Epithelial cell of proximal tubule (primary cell): Measurements from ENCODE around the gene CDH4. TPM values are rescaled to one million over a fixed set of nuclear protein-coding genes. Genes with fewer than 3 reads are reported as not detected.

Source experiments
- DNase-seq: peaks from one replicate; pipeline ENCODE4 v3.0.0-alpha.2; 2011; ENCODE audit warnings: low read depth
- H3K4me3 ChIP-seq: 2 replicates; pipeline ENCODE4 v1.5.1; 2011; ENCODE audit warnings: low read depth, mild to moderate bottlenecking, low read length
- total RNA-seq: library from RNA; depleted of rRNA; stranded (reverse); fragments of >200 nt; gene quantifications from 2 replicates; pipeline ENCODE4 v1.2.3, GENCODE V29; 2015
- TF ChIP-seq, protein P1 (sequence below): conservative IDR thresholded peaks from 2 replicates; pipeline ENCODE4 v1.5.1; 2012; ENCODE audit warnings: low read depth, mild to moderate bottlenecking, low read length

Gene CDH4
- total RNA-seq, 1 donor from 2014 or later: 17.1 TPM

DNA sequence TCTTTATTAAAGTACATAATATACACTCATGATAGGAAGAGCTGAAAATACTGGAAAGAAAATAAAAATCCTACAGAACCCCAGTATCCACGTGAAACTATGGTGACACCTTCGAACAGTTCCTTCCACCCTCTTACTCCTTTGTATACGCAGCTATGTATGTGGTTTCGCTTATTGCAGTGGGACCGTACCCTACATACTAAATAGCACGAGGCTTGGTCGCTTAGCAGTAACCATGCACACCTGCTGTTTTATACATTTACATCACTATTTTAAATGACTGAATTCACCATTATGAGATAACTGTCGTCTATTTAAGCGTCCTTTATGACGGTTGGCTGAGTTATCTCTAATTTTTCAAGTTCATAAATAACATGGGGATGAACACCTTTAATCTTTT lies 400.1 kb downstream of the CDH4 start:
- no peak overlapping the region for H3K4me3 ChIP-seq
- TF ChIP-seq, protein P1, sequence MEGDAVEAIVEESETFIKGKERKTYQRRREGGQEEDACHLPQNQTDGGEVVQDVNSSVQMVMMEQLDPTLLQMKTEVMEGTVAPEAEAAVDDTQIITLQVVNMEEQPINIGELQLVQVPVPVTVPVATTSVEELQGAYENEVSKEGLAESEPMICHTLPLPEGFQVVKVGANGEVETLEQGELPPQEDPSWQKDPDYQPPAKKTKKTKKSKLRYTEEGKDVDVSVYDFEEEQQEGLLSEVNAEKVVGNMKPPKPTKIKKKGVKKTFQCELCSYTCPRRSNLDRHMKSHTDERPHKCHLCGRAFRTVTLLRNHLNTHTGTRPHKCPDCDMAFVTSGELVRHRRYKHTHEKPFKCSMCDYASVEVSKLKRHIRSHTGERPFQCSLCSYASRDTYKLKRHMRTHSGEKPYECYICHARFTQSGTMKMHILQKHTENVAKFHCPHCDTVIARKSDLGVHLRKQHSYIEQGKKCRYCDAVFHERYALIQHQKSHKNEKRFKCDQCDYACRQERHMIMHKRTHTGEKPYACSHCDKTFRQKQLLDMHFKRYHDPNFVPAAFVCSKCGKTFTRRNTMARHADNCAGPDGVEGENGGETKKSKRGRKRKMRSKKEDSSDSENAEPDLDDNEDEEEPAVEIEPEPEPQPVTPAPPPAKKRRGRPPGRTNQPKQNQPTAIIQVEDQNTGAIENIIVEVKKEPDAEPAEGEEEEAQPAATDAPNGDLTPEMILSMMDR: no peak
- DNase-seq: no peak

DNA sequence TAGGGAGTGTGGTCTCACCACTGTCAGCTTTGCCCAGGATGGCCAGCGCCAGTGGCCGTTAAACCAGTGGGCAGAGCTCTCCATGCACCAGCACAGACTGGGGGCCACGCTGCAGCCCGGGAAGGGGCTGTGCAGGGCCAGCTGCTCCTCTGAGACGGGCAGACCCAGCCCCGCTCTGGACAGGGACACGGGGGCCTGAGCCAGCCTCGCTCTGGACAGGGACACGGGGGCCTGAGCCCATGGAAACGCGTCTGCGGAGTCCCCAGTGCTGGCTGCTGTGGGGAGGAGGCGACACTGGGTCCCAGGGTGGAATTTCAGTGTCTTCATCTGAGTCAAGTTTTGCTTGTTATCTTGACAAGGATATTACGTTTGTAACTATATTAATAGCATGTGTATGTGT lies 402.7 kb downstream of the CDH4 start:
- TF ChIP-seq, protein P1: no peak
- no peak overlapping the region for H3K4me3 ChIP-seq
- DNase-seq: no peak

DNA sequence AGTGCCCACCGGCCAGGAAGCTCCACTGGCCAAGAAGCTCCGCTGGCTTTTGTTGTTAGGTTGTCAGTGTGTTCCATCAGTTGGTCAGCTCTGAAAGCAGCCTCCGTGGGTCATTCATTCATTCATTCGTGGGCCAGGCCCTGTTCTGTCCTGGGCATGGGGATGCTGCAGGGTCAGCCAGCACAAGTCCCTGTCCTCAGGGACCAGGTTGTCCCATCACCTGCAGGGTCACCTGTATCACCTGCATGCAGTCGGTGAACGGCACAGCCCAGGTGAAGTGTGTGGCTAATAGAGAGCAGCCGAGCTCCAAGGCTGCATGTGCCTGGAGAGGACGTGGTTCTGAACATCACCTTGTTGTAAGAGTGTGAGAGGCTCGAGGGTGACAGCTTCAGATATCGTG lies 403.5 kb downstream of the CDH4 start:
- H3K4me3 ChIP-seq: no peak overlapping the region
- TF ChIP-seq, protein P1: no peak

DNA sequence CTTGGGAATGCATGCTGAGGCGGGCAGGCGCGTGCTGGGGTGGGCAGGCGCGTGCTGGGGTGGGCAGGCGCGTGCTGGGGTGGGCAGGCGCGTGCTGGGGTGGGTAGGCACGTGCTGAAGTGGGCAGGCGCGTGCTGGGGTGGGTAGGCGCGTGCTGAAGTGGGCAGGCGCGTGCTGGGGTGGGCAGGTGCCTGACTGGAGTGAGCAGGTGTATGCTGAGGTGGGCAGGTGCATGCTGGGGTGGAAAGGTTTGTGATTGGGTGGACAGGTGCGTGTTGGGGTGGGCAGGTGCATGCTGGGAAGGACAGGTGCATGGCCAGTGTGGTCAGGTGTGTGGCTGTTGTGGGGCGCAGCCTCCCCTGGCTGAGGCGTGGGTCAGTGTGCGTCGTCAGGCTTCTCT lies 404.1 kb downstream of the CDH4 start:
- H3K4me3 ChIP-seq: no peak overlapping the region
- TF ChIP-seq, protein P1: no peak
- no peak for DNase-seq

More for the DNA sequence above, 403.5 kb downstream of the CDH4 start:
- DNase-seq: no peak

DNA sequence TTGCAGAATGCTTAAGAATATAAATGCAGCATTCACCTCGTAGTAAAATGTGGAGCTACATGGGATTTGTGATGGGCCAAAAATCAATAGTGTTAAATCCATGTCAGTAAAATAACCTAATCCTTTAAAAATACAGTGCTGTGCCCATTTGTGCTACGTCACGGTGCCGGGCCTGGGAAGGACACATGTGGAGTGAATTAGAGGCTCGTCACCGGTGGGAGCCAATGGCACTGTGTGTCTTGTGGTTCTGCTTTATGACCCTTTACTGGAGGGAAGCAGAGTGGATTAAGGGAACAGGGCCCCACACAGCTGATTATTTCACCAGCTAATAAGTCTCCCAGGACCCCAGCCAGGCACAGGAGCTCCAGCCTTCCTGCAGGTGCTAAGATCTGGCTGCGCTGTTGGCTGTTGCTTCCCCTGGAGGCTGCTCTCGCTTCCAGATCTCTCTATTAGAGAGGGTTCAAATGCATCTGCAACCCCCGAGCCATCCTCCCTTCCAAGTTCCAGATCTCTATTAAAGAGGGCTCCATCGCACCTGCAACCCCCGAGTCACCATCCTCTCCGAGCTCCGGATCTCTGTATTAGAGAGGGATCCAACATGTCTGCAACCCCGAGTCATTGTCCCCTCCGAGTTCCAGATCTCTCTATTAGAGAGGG lies 405.8 kb downstream of the CDH4 start:
- H3K4me3 ChIP-seq: no peak overlapping the region
- TF ChIP-seq, protein P1: no peak
- DNase-seq: no peak

DNA sequence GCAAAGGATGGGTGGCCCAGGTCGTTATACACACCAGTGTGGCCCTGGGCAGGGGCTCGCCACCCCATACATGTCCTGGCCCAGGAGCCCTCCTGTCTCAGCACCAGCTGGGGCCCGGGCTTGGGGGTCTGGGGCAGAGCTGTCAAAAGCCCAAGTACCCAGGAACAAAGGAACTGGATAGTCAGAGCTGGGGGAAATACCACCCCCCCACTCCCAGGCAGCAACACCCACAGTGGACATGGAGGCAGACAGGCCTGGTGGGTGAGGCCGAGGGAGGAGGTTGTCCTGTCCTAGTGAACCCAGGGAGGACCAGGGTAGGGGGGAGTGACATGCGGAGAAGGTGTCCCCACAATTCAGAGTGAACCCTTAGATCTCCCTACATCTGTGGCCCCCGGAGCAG lies 406.5 kb downstream of the CDH4 start:
- no peak for DNase-seq
- no peak overlapping the region for H3K4me3 ChIP-seq
- TF ChIP-seq, protein P1: no peak
